ENCODE results near the gene C7orf57. TPM values are rescaled to one million over a fixed set of nuclear protein-coding genes. Genes with fewer than 3 reads are reported as not detected.

C7orf57 gene
- total RNA-seq, 1 donor, result under 0.01 TPM

DNA sequence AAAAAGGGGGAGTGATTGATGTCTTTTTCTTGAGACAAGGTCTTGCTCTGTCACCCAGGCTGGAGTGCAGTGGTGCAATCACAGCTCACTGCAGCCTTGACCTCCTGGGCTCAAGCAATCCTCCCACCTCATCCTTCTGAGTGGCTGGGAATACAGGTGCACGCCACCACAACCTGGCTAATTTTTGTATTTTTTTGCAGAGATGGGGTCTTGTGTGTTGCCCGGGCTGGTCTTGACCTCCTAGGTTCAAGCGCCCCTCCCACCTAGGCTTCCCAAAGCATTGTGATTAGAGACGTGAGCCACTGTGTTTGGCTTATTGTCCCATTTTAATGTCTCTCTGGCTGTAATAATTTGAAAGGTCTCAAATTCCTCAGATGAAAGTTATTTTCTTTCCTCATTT, 75.5 kb downstream of the C7orf57 start:
- TF ChIP-seq, protein P1, sequence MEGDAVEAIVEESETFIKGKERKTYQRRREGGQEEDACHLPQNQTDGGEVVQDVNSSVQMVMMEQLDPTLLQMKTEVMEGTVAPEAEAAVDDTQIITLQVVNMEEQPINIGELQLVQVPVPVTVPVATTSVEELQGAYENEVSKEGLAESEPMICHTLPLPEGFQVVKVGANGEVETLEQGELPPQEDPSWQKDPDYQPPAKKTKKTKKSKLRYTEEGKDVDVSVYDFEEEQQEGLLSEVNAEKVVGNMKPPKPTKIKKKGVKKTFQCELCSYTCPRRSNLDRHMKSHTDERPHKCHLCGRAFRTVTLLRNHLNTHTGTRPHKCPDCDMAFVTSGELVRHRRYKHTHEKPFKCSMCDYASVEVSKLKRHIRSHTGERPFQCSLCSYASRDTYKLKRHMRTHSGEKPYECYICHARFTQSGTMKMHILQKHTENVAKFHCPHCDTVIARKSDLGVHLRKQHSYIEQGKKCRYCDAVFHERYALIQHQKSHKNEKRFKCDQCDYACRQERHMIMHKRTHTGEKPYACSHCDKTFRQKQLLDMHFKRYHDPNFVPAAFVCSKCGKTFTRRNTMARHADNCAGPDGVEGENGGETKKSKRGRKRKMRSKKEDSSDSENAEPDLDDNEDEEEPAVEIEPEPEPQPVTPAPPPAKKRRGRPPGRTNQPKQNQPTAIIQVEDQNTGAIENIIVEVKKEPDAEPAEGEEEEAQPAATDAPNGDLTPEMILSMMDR (IDR thresholded peaks at IDR 0.05; ENCODE audit: extremely low read depth, low read depth, low read length), result no peak
- Histone ChIP-seq H2AFZ (ENCODE audit: low read length) (no peak overlapping the region), H3K4me3 (ENCODE audit: insufficient read depth, low read length) (no peak overlapping the region), H3K4me2 (ENCODE audit: insufficient read depth, low read length) (no peak overlapping the region), H3K79me2 (ENCODE audit: insufficient read depth, low read length) (no peaks in the 10 kb centered on the region), H3K27me3 (ENCODE audit: insufficient read depth, low read length) (no peaks in the 10 kb centered on the region), H3K9me3 (ENCODE audit: low read depth, low read length) (no peaks in the 10 kb centered on the region), H4K20me1 (ENCODE audit: insufficient read depth, low read length) (no peaks in the 10 kb centered on the region), H3K36me3 (ENCODE audit: insufficient read depth, low read length) (peaks cover 25% of the 10 kb centered on the region), H3K4me1 (ENCODE audit: insufficient read depth, low read length) (peaks cover 11% of the 10 kb centered on the region), H3K27ac (ENCODE audit: low read depth, low read length) (no peak overlapping the region)
- DNase-seq (ENCODE audit: insufficient read length, low spot score, missing footprints), result no peak

Other genes starting within 250 kb of the C7orf57 start
- under 0.01 TPM in 2 replicates for gene PKD1L1, start 87.1 kb upstream of the C7orf57 start, total RNA-seq
- 17.1 and 19.9 TPM in 2 replicates for gene HUS1, start 55.9 kb upstream of the C7orf57 start, total RNA-seq
- not detected in 2 replicates for gene SUN3, start 6.4 kb upstream of the C7orf57 start, total RNA-seq
- 30.4 and 35.5 TPM in 2 replicates for gene UPP1, start 53.7 kb downstream of the C7orf57 start, total RNA-seq
- gene ABCA13, start 135.9 kb downstream of the C7orf57 start, total RNA-seq, result 3.6 and 4.4 TPM in 2 replicates

Data from osteoblast (primary cell).